HepG2 (cell line): Measurements from ENCODE around the gene SFXN2. TPM values are rescaled to one million over a fixed set of nuclear protein-coding genes. Genes with fewer than 3 reads are reported as not detected.

Source experiments
- ATAC-seq: fragments of 200-7000 bp; cut with Tn5 transposase; 3 replicates; pipeline ENCODE4 v1.9.1; 2020; ENCODE audit warnings: mild to moderate bottlenecking, moderate library complexity
- BruUV-seq: library from RNA; stranded (reverse); fragments of 400-500 nt; replicated peaks from 2 replicates; lab custom pipeline; 2021; lab: Mats Ljungman, UMichigan
- CTCF ChIA-PET: fragments of 300-600 bp; formaldehyde crosslinking; extraction: SDS; loops from one replicate; lab custom pipeline; 2021; ENCODE audit warnings: low total read pairs, inconsistent platforms, low intra/inter-chr PET ratio; lab: Yijun Ruan, JAX
- POLR2A ChIA-PET: fragments of 350-600 bp; sonication (Branson Sonifier 250); formaldehyde crosslinking; loops from one replicate; lab custom pipeline; 2020; ENCODE audit warnings: antibody characterized with exemption, inconsistent platforms; lab: Yijun Ruan, JAX
- DNase-seq: peaks from one replicate; pipeline ENCODE4 v3.0.0-alpha.2; 2015; ENCODE audit warnings: low spot score
- FAIRE-seq: peaks from 3 replicates; lab custom pipeline; 2011; peaks lifted over from hg19 to GRCh38; lab: Jason Lieb, UNC
- H2AFZ ChIP-seq: one replicate; pipeline ENCODE4 v1.6.1; 2011; ENCODE audit warnings: low read length, inconsistent platforms
- H3K27ac ChIP-seq: fragments of 300-600 bp; 3 replicates; pipeline ENCODE4 v1.8.0; 2011; ENCODE audit warnings: mixed run types, mild to moderate bottlenecking, mixed read lengths, low read length, inconsistent platforms; ENCODE audit not compliant: insufficient read depth; ENCODE audit errors: extremely low read length
- H3K27me3 ChIP-seq, 2 experiments: fragments of 200-600 bp in 1 of 2; 2 replicates in 1 of 2; 3 replicates in 1 of 2; pipeline versions ENCODE4 v1.6.0 to v1.8.0; 2011; ENCODE audit warnings: low read length in 2 of 2, mild to moderate bottlenecking in 2 of 2, moderate library complexity in 2 of 2, inconsistent platforms in 1 of 2; ENCODE audit not compliant: insufficient read depth in 2 of 2, control insufficient read depth in 1 of 2
- H3K36me3 ChIP-seq, 2 experiments: fragments of 200-600 bp in 1 of 2; replicated peaks in 1 of 2; 2 replicates in 1 of 2; 3 replicates in 1 of 2; pipeline versions ENCODE4 v1.5.1 to v1.8.0; 2011; ENCODE audit warnings: low read length in 2 of 2, inconsistent platforms in 1 of 2; ENCODE audit not compliant: insufficient read depth in 2 of 2, control insufficient read depth in 1 of 2
- H3K4me1 ChIP-seq: 2 replicates; pipeline ENCODE4 v1.5.1; 2012; ENCODE audit warnings: low read length, inconsistent platforms; ENCODE audit not compliant: insufficient read depth
- H3K4me2 ChIP-seq: 2 replicates; pipeline ENCODE4 v1.6.0; 2011; ENCODE audit warnings: low read depth, low read length, inconsistent platforms
- H3K4me3 ChIP-seq, 3 experiments: fragments of 200-600 bp in 1 of 3; sonication (generic), shearing (Covaris generic) in 1 of 3; replicated peaks in 1 of 3; 2 replicates each; pipeline ENCODE4 v1.5.1; 2011 to 2016; ENCODE audit warnings: low read length in 3 of 3, inconsistent platforms in 2 of 3, low read depth in 2 of 3, mild to moderate bottlenecking in 2 of 3, control low read depth in 1 of 3, mixed read lengths in 1 of 3; ENCODE audit not compliant: insufficient read depth in 1 of 3
- H3K79me2 ChIP-seq: one replicate; pipeline ENCODE4 v1.6.1; 2011; ENCODE audit warnings: low read length, inconsistent platforms; ENCODE audit not compliant: insufficient read depth
- H3K9ac ChIP-seq: 2 replicates; pipeline ENCODE4 v1.6.0; 2011; ENCODE audit warnings: mild to moderate bottlenecking, low read depth, low read length, inconsistent platforms; ENCODE audit not compliant: insufficient read depth
- H3K9me3 ChIP-seq: 2 replicates; pipeline ENCODE4 v1.5.1; 2012; ENCODE audit warnings: mild to moderate bottlenecking, low read length
- H4K20me1 ChIP-seq: 2 replicates; pipeline ENCODE4 v1.6.0; 2011; ENCODE audit warnings: inconsistent platforms, mild to moderate bottlenecking, low read length, moderate library complexity; ENCODE audit not compliant: insufficient read depth
- FOSL2 ChIP-seq: sonication (generic); formaldehyde crosslinking; IDR thresholded peaks from 2 replicates; pipeline ENCODE4 v1.4.0; 2020; ENCODE audit warnings: missing genetic modification reagents
- JUNB ChIP-seq: sonication (generic); formaldehyde crosslinking; IDR thresholded peaks from 2 replicates; pipeline ENCODE4 v1.8.0; 2022; ENCODE audit warnings: missing genetic modification reagents, mild to moderate bottlenecking, borderline replicate concordance
- MAZ ChIP-seq, 2 experiments: sonication (generic) in 1 of 2; formaldehyde crosslinking in 1 of 2; IDR thresholded peaks; 2 replicates each; pipeline versions ENCODE4 v1.5.0 to v1.6.1; 2012 to 2020; ENCODE audit warnings: low read depth in 2 of 2, mild to moderate bottlenecking in 2 of 2, borderline replicate concordance in 1 of 2, improper control_type of control experiment in 1 of 2, low read length in 1 of 2, missing genetic modification reagents in 1 of 2, moderate library complexity in 1 of 2
- POLR2G ChIP-seq: fragments of 200-400 bp; formaldehyde crosslinking; IDR thresholded peaks from 2 replicates; pipeline ENCODE4 v1.6.1; 2018; ENCODE audit warnings: mild to moderate bottlenecking, low read depth, low read length, moderate library complexity
- SAP130 ChIP-seq: IDR thresholded peaks from 2 replicates; pipeline ENCODE4 v1.6.1; 2016; ENCODE audit warnings: low read depth
- SMARCC2 ChIP-seq: fragments of 450-650 bp; IDR thresholded peaks from 2 replicates; pipeline ENCODE4 v1.6.1; 2017; ENCODE audit warnings: antibody characterized with exemption, mild to moderate bottlenecking
- SSRP1 ChIP-seq: IDR thresholded peaks from 2 replicates; pipeline ENCODE4 v1.6.1; 2016; ENCODE audit warnings: control low read depth
- ZNF775 ChIP-seq: sonication (generic); formaldehyde crosslinking; IDR thresholded peaks from 2 replicates; pipeline ENCODE4 v1.4.0; 2020; ENCODE audit warnings: missing genetic modification reagents, mild to moderate bottlenecking, moderate library complexity, borderline replicate concordance
- WGBS: methylation state at CpG from one replicate; pipeline ENCODE4 v1.1.6; 2017; ENCODE audit warnings: low lambda C conversion rate; 5-methylcytosine and 5-hydroxymethylcytosine counted together
- in situ Hi-C: cut with HindIII; loops from 2 replicates; pipeline ENCODE4 v1.10.0; 2017; ENCODE audit warnings: low pct_unique_long_range_greater_than_20kb; ENCODE audit not compliant: extremely low pct_ligation_motif_present
- intact Hi-C: fragments of 100-400 bp; cut with micrococcal nuclease; formaldehyde crosslinking; loops from one replicate; pipeline ENCODE4 v1.10.0; 2022; ENCODE audit not compliant: unreplicated experiment
- polyA plus RNA-seq, 8 experiments: library from polyadenylated mRNA; depleted of rRNA in 3 of 8; stranded (reverse) in 7 of 8; unstranded in 1 of 8; fragments of >200 nt; fragmentation: Illumina TruSeq in 4 of 8; extraction: Trizol in 4 of 8; gene quantifications; 2 replicates each; pipeline versions ENCODE4 v1.2.1 to v1.2.3, GENCODE V29; 2011 to 2016; ENCODE audit warnings: low read depth in 4 of 8, missing spikeins in 1 of 8, mixed read lengths in 1 of 8; ENCODE audit not compliant: insufficient read depth in 1 of 8
- total RNA-seq, 5 experiments: library from RNA; depleted of rRNA; stranded (reverse); fragments of >200 nt; fragmentation: Illumina TruSeq; extraction: Trizol; gene quantifications; 2 replicates each; pipeline ENCODE4 v1.2.3, GENCODE V29; 2016; ENCODE audit warnings: low read depth in 1 of 5
- TF ChIP-seq, protein P1 (sequence below): sonication (generic); formaldehyde crosslinking; IDR thresholded peaks from 2 replicates; pipeline ENCODE4 v1.8.0; 2022; ENCODE audit warnings: mild to moderate bottlenecking, missing genetic modification reagents; ENCODE audit not compliant: insufficient replicate concordance
- TF ChIP-seq, protein P2 (sequence below): sonication (generic); formaldehyde crosslinking; IDR thresholded peaks from 2 replicates; pipeline ENCODE4 v1.4.0; 2020; ENCODE audit warnings: mild to moderate bottlenecking, missing genetic modification reagents
- TF ChIP-seq, protein P3 (sequence below): sonication (generic); formaldehyde crosslinking; conservative IDR thresholded peaks from 2 replicates; pipeline ENCODE4 v1.8.1; 2023; ENCODE audit warnings: missing genetic modification reagents

Gene SFXN2
- total and polyA plus RNA-seq, 2 of the 13 experiments (the other 11 are each of a cell fraction or from before 2014, with no cell fraction given), result 12.8 to 21.1 TPM

- FAIRE-seq, result no peak
- Histone ChIP-seq H3K4me1 (peaks cover 56% of the 10 kb centered on the region), H3K79me2 (peaks cover 31% of the 10 kb centered on the region), H3K4me3 (no peak overlapping the region), H3K27me3 (no peaks in the 10 kb centered on the region; a peak in 1 of 5 replicates), H3K9ac (no peak overlapping the region), H3K36me3 (no peaks in the 10 kb centered on the region), H4K20me1 (no peaks in the 10 kb centered on the region), H3K4me2 (peak overlapping the region; percentile 40; the same call in 1 of the 2 replicates), H3K9me3 (no peaks in the 10 kb centered on the region), H3K27ac (no peak overlapping the region), H2AFZ (no peak overlapping the region)
- ATAC-seq, result no peak
- BruUV-seq, result no TSS peak
- ChIA-PET POLR2A (no interaction called here), CTCF (no interaction called here)
- 29% methylated on average over 4 of the region's 4 CpGs for WGBS
- no peak for TF ChIP-seq MAZ (IDR thresholded peaks at IDR 0.05; ENCODE audit: borderline replicate concordance, low read depth, low read length)
- no peak for TF ChIP-seq MAZ (CRISPR knock-in tag; IDR thresholded peaks at IDR 0.05; ENCODE audit: low read depth)
- TF ChIP-seq ZNF775, result no peak
- TF ChIP-seq SSRP1 (CRISPR knock-in tag), result no peak
- TF ChIP-seq, protein P1, sequence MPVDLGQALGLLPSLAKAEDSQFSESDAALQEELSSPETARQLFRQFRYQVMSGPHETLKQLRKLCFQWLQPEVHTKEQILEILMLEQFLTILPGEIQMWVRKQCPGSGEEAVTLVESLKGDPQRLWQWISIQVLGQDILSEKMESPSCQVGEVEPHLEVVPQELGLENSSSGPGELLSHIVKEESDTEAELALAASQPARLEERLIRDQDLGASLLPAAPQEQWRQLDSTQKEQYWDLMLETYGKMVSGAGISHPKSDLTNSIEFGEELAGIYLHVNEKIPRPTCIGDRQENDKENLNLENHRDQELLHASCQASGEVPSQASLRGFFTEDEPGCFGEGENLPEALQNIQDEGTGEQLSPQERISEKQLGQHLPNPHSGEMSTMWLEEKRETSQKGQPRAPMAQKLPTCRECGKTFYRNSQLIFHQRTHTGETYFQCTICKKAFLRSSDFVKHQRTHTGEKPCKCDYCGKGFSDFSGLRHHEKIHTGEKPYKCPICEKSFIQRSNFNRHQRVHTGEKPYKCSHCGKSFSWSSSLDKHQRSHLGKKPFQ, result no peak
- TF ChIP-seq, protein P2, sequence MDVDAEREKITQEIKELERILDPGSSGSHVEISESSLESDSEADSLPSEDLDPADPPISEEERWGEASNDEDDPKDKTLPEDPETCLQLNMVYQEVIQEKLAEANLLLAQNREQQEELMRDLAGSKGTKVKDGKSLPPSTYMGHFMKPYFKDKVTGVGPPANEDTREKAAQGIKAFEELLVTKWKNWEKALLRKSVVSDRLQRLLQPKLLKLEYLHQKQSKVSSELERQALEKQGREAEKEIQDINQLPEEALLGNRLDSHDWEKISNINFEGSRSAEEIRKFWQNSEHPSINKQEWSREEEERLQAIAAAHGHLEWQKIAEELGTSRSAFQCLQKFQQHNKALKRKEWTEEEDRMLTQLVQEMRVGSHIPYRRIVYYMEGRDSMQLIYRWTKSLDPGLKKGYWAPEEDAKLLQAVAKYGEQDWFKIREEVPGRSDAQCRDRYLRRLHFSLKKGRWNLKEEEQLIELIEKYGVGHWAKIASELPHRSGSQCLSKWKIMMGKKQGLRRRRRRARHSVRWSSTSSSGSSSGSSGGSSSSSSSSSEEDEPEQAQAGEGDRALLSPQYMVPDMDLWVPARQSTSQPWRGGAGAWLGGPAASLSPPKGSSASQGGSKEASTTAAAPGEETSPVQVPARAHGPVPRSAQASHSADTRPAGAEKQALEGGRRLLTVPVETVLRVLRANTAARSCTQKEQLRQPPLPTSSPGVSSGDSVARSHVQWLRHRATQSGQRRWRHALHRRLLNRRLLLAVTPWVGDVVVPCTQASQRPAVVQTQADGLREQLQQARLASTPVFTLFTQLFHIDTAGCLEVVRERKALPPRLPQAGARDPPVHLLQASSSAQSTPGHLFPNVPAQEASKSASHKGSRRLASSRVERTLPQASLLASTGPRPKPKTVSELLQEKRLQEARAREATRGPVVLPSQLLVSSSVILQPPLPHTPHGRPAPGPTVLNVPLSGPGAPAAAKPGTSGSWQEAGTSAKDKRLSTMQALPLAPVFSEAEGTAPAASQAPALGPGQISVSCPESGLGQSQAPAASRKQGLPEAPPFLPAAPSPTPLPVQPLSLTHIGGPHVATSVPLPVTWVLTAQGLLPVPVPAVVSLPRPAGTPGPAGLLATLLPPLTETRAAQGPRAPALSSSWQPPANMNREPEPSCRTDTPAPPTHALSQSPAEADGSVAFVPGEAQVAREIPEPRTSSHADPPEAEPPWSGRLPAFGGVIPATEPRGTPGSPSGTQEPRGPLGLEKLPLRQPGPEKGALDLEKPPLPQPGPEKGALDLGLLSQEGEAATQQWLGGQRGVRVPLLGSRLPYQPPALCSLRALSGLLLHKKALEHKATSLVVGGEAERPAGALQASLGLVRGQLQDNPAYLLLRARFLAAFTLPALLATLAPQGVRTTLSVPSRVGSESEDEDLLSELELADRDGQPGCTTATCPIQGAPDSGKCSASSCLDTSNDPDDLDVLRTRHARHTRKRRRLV (CRISPR knock-in tag), result no peak
- no peak for TF ChIP-seq JUNB (CRISPR knock-in tag)
- TF ChIP-seq SMARCC2, result no peak
- TF ChIP-seq SAP130 (CRISPR knock-in tag), result peak; percentile 18; the same call in 1 of the 2 replicates
- TF ChIP-seq, protein P3, sequence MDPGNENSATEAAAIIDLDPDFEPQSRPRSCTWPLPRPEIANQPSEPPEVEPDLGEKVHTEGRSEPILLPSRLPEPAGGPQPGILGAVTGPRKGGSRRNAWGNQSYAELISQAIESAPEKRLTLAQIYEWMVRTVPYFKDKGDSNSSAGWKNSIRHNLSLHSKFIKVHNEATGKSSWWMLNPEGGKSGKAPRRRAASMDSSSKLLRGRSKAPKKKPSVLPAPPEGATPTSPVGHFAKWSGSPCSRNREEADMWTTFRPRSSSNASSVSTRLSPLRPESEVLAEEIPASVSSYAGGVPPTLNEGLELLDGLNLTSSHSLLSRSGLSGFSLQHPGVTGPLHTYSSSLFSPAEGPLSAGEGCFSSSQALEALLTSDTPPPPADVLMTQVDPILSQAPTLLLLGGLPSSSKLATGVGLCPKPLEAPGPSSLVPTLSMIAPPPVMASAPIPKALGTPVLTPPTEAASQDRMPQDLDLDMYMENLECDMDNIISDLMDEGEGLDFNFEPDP (CRISPR knock-in tag), result 0 out of 2 replicates have a peak, but pooled peaks have one; percentile 14
- TF ChIP-seq FOSL2 (CRISPR knock-in tag), result 0 out of 2 replicates have a peak, but pooled peaks have one; percentile 27
- no peak for TF ChIP-seq POLR2G
- intact Hi-C loops (loop anchor here (10.0 kb wide), 1 partner anchor 344 kb away; no protein-coding TSS in a partner anchor), in situ Hi-C loops (loop anchor here (5.0 kb wide), 1 partner anchor 33 kb away; no protein-coding TSS in a partner anchor)
- peak; percentile 67 for DNase-seq
These were observed 3.8 kb upstream of the SFXN2 start for GRCh38 chr10:102710609-102711008.
